ENCODE measurements around the gene COL25A1.
"Not testable (repeated sequence)": the region's sequence is repeated elsewhere in the genome, so short reads cannot be mapped to it uniquely, and the experiment has no call there.

COL25A1 gene

GRCh38 chr4:108901291-108901690, 401.2 kb downstream of the COL25A1 start:
- no peak for DNase-seq

- no peak for DNase-seq
These were observed 402.4 kb downstream of the COL25A1 start for GRCh38 chr4:108900018-108900580.

GRCh38 chr4:108893468-108893867, 409.0 kb downstream of the COL25A1 start:
- DNase-seq = no peak

- DNase-seq = no peak
These were observed 410.4 kb downstream of the COL25A1 start for GRCh38 chr4:108891896-108892590.

- no peak for DNase-seq
These were observed 412.0 kb downstream of the COL25A1 start for GRCh38 chr4:108890484-108890881.

GRCh38 chr4:108889696-108890483, 412.6 kb downstream of the COL25A1 start:
- no peak for DNase-seq

GRCh38 chr4:108888769-108889168, 413.7 kb downstream of the COL25A1 start:
- DNase-seq = no peak

- DNase-seq = no peak
These were observed 415.4 kb downstream of the COL25A1 start for GRCh38 chr4:108887034-108887433.

- DNase-seq = no peak
These were observed 417.2 kb downstream of the COL25A1 start for GRCh38 chr4:108885211-108885610.

GRCh38 chr4:108884596-108884995, 417.9 kb downstream of the COL25A1 start:
- DNase-seq = no peak

GRCh38 chr4:108881986-108882385, 420.5 kb downstream of the COL25A1 start:
- no peak for DNase-seq

GRCh38 chr4:108881190-108881589, 421.3 kb downstream of the COL25A1 start:
- no peak for DNase-seq

GRCh38 chr4:108878806-108879205, 423.7 kb downstream of the COL25A1 start:
- no peak for DNase-seq

GRCh38 chr4:108877821-108878220, 424.6 kb downstream of the COL25A1 start:
- DNase-seq = no peak

GRCh38 chr4:108874806-108875205, 427.7 kb downstream of the COL25A1 start:
- DNase-seq = no peak

GRCh38 chr4:108869970-108870369, 432.5 kb downstream of the COL25A1 start:
- not testable (repeated sequence) for DNase-seq

- DNase-seq = no peak
These were observed 433.7 kb downstream of the COL25A1 start for GRCh38 chr4:108868606-108869227.

GRCh38 chr4:108867476-108867875, 435.0 kb downstream of the COL25A1 start:
- no peak for DNase-seq

GRCh38 chr4:108861334-108861733, 441.1 kb downstream of the COL25A1 start:
- no peak for DNase-seq

GRCh38 chr4:108854786-108855185, 447.7 kb downstream of the COL25A1 start:
- DNase-seq = no peak

- DNase-seq = no peak
These were observed 449.8 kb downstream of the COL25A1 start for GRCh38 chr4:108852691-108853090.

GRCh38 chr4:108851366-108851765, 451.1 kb downstream of the COL25A1 start:
- DNase-seq = no peak

GRCh38 chr4:108850219-108850649, 452.2 kb downstream of the COL25A1 start:
- no peak for DNase-seq
